Pancreas (tissue), 10 donors: ENCODE measurements around the gene UPK3A. TPM values are rescaled to one million over a fixed set of nuclear protein-coding genes. Genes with fewer than 3 reads are reported as not detected.
"Not testable (repeated sequence)": the region's sequence is repeated elsewhere in the genome, so short reads cannot be mapped to it uniquely, and the experiment has no call there.

Experiments used
- ATAC-seq, 4 donors: fragments of 200-7000 bp; cut with Tn5 transposase; one replicate each; pipeline versions ENCODE4 v1.8.0 to v1.9.1; 2020; ENCODE audit warnings: mild to moderate bottlenecking in 4 of 4, moderate library complexity in 4 of 4
- DNase-seq, 6 donors: peaks; one replicate each; pipeline ENCODE4 v3.0.0-alpha.2; 2020
- FAIRE-seq: peaks from 2 replicates; lab custom pipeline; 2012; peaks lifted over from hg19 to GRCh38; lab: Jason Lieb, UNC
- H3K27ac ChIP-seq, 4 donors: fragments of 200-600 bp; sonication (generic); 1 replicate in 3 of 4; 2 replicates in 1 of 4; pipeline versions ENCODE4 v1.5.0 to v1.8.0; 2020
- H3K27me3 ChIP-seq, 4 donors: fragments of 200-600 bp; one replicate each; pipeline ENCODE4 v1.8.0; 2021
- H3K36me3 ChIP-seq, 3 donors: fragments of 200-600 bp; sonication (generic) in 1 of 3; one replicate each; pipeline versions ENCODE4 v1.5.0 to v1.8.0; 2020 to 2021
- H3K4me1 ChIP-seq, 3 donors: fragments of 200-600 bp; one replicate each; pipeline ENCODE4 v1.8.0; 2021
- H3K4me3 ChIP-seq, 4 donors: fragments of 200-600 bp; sonication (generic) in 2 of 4; one replicate each; pipeline versions ENCODE4 v1.5.0 to v1.8.0; 2020 to 2021
- H3K9me3 ChIP-seq, 4 donors: fragments of 200-600 bp; one replicate each; pipeline ENCODE4 v1.8.0; 2021
- CTCF ChIP-seq, 4 donors: fragments of 200-600 bp; sonication (generic) in 3 of 4; IDR thresholded peaks; one replicate each; pipeline versions ENCODE4 v1.5.0 to v1.8.0; 2021; ENCODE audit warnings: antibody characterized with exemption in 4 of 4
- WGBS, 2 donors: extraction: QIAGEN DNeasy Blood & Tissue Kit; methylation state at CpG; one replicate each; pipeline ENCODE4 v1.1.7; 2013; 5-methylcytosine and 5-hydroxymethylcytosine counted together
- intact Hi-C, 3 donors: fragments of 100-400 bp; cut with DNase I; formaldehyde crosslinking; loops; one replicate each; pipeline versions ENCODE4 v1.11.1 to v1.14.2; 2022
- polyA plus RNA-seq, 2 donors: library from polyadenylated mRNA; stranded (reverse); fragments of 200-250 nt; gene quantifications; one replicate each; pipeline ENCODE4 v1.2.3, GENCODE V29; 2013
- total RNA-seq, 6 donors: library from RNA; stranded (reverse); fragmentation: NEBNext Ultra II Directional in 4 of 6; extraction: Animal tissue kit (Norgen Biotek cat#: 25700) in 4 of 6; gene quantifications; one replicate each; pipeline versions ENCODE4 v1.2.1 to v1.2.4, GENCODE V29; 2021 to 2023
- donor health status: healthy with polysubstance abuse.
- donor health status: DM: no; HTN: no; CAD: no; lungs with moderate emphysema.
- donor health status: DM: no; HTN: no; CAD: no.
- donor health status: control.
- donor health status: control.
- donor health status: Bipolar disorder and iron deficiency.
- donor health status: DM: yes; HTN: yes; CAD: no.
- donor health status: DM: no; HTN: no; CAD: no.
- donor health status: DM: no; HTN: no; CAD: no.
- donor health status: DM: yes; HTN: yes; CAD: no.

The UPK3A gene
- total and polyA plus RNA-seq, 8 donors = 0.21 TPM; not detected in 7

GRCh38 chr22:45272498-45272897 is 12.3 kb upstream of the UPK3A start:
- H3K4me1 ChIP-seq = peaks cover 0 to 4% (median 4%) of the 10 kb centered on the region in 3 donors
- H3K27ac ChIP-seq = no peak overlapping the region
- ATAC-seq (no peak), FAIRE-seq (no peak), DNase-seq (no peak)
- H3K4me3 ChIP-seq = no peak overlapping the region
- H3K36me3 ChIP-seq = no peaks in the 10 kb centered on the region
- H3K27me3 ChIP-seq = no peaks in the 10 kb centered on the region
- WGBS, 2 donors = 77 to 79% methylated on average over 7 of the region's 7 CpGs
- TF ChIP-seq CTCF (IDR thresholded peaks at IDR 0.05) = no peak
- intact Hi-C loops = loop anchor here in 2 of 3 donors (5.0 kb wide), 1 partner anchor 155 kb away; no protein-coding TSS in a partner anchor
- no peaks in the 10 kb centered on the region for H3K9me3 ChIP-seq

- DNase-seq = no peak
- no peak for TF ChIP-seq CTCF (IDR thresholded peaks at IDR 0.05)
- no peaks in the 10 kb centered on the region for H3K9me3 ChIP-seq
- H3K36me3 ChIP-seq = no peaks in the 10 kb centered on the region
- intact Hi-C loops = loop anchor here in 2 of 3 donors (5.0 kb wide), 1 partner anchor 154 kb away; no protein-coding TSS in a partner anchor
- no peak overlapping the region for H3K4me3 ChIP-seq
- no peak overlapping the region for H3K27ac ChIP-seq
- no peak for FAIRE-seq
- no peaks in the 10 kb centered on the region for H3K27me3 ChIP-seq
- peak in 1 of 4 donors; percentile 6 for ATAC-seq
- WGBS, 2 donors = 59 to 72% methylated on average over 15 of the region's 15 CpGs
- peaks cover 0 to 4% (median 4%) of the 10 kb centered on the region in 3 donors for H3K4me1 ChIP-seq
These were observed 11.2 kb upstream of the UPK3A start for GRCh38 chr22:45273452-45274075.

GRCh38 chr22:45276507-45277105 is 8.1 kb upstream of the UPK3A start:
- FAIRE-seq = no peak
- no peaks in the 10 kb centered on the region for H3K36me3 ChIP-seq
- no peak overlapping the region for H3K4me3 ChIP-seq
- H3K9me3 ChIP-seq = no peaks in the 10 kb centered on the region
- intact Hi-C loops = no loop called here
- 76 to 82% methylated on average over 12 of the region's 12 CpGs for WGBS, 2 donors
- H3K4me1 ChIP-seq = no peaks in the 10 kb centered on the region
- DNase-seq = no peak
- no peak for TF ChIP-seq CTCF (IDR thresholded peaks at IDR 0.05)
- ATAC-seq = no peak
- no peaks in the 10 kb centered on the region for H3K27me3 ChIP-seq
- no peak overlapping the region for H3K27ac ChIP-seq

GRCh38 chr22:45277720-45278119 is 7.0 kb upstream of the UPK3A start:
- ATAC-seq, H3K4me1 ChIP-seq, DNase-seq, H3K4me3 ChIP-seq, H3K36me3 ChIP-seq, FAIRE-seq, H3K9me3 ChIP-seq, intact Hi-C loops, H3K27me3 ChIP-seq, H3K27ac ChIP-seq: not testable (repeated sequence)
- 61% methylated on average over 7 of the region's 7 CpGs for WGBS, 2 donors

GRCh38 chr22:45278125-45278524 is 6.6 kb upstream of the UPK3A start:
- Histone ChIP-seq H3K9me3 (no peaks in the 10 kb centered on the region), H3K27ac (no peak overlapping the region), H3K36me3 (no peaks in the 10 kb centered on the region), H3K4me3 (no peak overlapping the region), H3K4me1 (no peaks in the 10 kb centered on the region), H3K27me3 (no peaks in the 10 kb centered on the region)
- ATAC-seq (no peak), DNase-seq (no peak), FAIRE-seq (no peak)
- intact Hi-C loops = no loop called here
- TF ChIP-seq CTCF (IDR thresholded peaks at IDR 0.05) = no peak
- WGBS, 2 donors = 61 to 74% methylated on average over 9 of the region's 9 CpGs
